ENCODE measurements around the gene ELF4.

DNA sequence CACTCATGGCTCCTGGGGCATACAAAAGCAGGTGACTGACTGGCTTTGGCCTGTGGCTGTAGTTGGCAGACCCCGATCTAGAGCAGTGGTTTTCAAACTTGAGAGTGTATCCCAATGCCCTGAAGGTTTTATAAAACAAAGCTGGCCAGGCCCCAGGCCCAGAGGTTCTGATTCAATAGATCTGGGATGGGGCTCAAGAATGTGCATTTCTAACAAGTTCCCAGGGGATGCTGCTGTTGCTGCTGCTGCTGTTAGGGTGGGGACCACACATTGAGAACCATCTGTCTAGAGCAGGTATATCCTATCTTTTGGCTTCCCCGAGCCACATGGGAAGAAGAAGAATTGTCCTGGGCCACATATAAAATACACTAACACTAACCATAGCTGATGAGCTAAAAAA is 48.0 kb upstream of the ELF4 start:
- TF ChIP-seq, protein P1, sequence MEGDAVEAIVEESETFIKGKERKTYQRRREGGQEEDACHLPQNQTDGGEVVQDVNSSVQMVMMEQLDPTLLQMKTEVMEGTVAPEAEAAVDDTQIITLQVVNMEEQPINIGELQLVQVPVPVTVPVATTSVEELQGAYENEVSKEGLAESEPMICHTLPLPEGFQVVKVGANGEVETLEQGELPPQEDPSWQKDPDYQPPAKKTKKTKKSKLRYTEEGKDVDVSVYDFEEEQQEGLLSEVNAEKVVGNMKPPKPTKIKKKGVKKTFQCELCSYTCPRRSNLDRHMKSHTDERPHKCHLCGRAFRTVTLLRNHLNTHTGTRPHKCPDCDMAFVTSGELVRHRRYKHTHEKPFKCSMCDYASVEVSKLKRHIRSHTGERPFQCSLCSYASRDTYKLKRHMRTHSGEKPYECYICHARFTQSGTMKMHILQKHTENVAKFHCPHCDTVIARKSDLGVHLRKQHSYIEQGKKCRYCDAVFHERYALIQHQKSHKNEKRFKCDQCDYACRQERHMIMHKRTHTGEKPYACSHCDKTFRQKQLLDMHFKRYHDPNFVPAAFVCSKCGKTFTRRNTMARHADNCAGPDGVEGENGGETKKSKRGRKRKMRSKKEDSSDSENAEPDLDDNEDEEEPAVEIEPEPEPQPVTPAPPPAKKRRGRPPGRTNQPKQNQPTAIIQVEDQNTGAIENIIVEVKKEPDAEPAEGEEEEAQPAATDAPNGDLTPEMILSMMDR (IDR thresholded peaks at IDR 0.05): no peak
- TF ChIP-seq POLR2AphosphoS5 (IDR thresholded peaks at IDR 0.05): no peak
- no peak for TF ChIP-seq POLR2A (IDR thresholded peaks at IDR 0.05; ENCODE audit: low read depth)
- no peak for TF ChIP-seq EP300 (IDR thresholded peaks at IDR 0.05)

Measured in esophagus muscularis mucosa (tissue), 4 donors.